ENCODE measurements around the gene NBEAL2.

- no peak for TF ChIP-seq CREB1 (IDR thresholded peaks at IDR 0.05; ENCODE audit: low read depth)
- TF ChIP-seq BHLHE40 (IDR thresholded peaks at IDR 0.05; ENCODE audit: borderline replicate concordance in 1 of 2, low read depth in 2 of 2, low read length in 1 of 2), result no peak
- TF ChIP-seq REST (IDR thresholded peaks at IDR 0.05; ENCODE audit: low read depth, low read length), result no peak
- TF ChIP-seq, protein P1, sequence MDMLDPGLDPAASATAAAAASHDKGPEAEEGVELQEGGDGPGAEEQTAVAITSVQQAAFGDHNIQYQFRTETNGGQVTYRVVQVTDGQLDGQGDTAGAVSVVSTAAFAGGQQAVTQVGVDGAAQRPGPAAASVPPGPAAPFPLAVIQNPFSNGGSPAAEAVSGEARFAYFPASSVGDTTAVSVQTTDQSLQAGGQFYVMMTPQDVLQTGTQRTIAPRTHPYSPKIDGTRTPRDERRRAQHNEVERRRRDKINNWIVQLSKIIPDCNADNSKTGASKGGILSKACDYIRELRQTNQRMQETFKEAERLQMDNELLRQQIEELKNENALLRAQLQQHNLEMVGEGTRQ (IDR thresholded peaks at IDR 0.05; ENCODE audit: borderline replicate concordance, low read depth, low read length), result no peak
- no peak for TF ChIP-seq CHD2 (IDR thresholded peaks at IDR 0.05; ENCODE audit: borderline replicate concordance, low read depth, low read length)
- no peak for TF ChIP-seq SIN3A (IDR thresholded peaks at IDR 0.05; ENCODE audit: low read depth, low read length)
Observed at GRCh38 chr3:47012342-47013230, 33.1 kb downstream of the NBEAL2 start.

Measured in GM12878 (cell line).